ENCODE data around the gene BCL3.

DNA sequence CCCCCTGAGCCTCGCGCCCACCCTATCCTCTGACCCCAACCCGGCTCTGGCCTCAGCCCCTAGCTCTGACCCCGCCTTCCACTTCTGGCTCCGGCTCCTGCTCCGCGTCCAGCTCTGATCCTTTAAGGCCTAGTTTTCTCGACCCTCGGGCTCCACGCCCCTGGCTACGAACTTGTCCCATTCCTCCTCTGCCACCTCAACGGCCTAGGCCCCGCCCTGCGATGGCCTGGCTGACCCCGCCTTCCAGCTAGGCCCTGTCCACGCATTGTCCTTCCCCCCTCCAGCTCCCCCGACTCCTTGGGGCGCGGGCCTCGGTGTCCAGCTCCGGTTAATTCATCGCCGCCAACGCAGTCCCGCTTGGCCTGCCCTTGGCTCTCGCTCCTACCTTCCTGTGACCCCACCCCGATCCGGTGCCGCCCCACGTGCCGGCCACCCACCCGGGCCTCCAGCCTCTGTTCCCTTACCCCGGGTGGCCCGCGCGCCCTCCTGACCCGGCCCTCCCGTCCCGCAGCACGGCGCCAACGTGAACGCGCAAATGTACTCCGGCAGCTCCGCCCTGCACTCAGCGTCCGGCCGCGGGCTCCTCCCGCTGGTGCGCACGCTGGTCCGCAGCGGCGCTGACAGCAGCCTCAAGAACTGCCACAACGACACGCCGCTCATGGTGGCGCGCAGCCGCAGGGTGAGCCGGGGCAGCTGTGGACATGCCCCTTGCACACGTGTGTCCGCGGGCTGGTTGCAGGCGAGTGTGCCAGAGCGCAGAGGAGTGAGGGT lies 9.4 kb downstream of the BCL3 start:
- TF ChIP-seq POLR2A (IDR thresholded peaks at IDR 0.05) = no peak
- TF ChIP-seq, protein P1, sequence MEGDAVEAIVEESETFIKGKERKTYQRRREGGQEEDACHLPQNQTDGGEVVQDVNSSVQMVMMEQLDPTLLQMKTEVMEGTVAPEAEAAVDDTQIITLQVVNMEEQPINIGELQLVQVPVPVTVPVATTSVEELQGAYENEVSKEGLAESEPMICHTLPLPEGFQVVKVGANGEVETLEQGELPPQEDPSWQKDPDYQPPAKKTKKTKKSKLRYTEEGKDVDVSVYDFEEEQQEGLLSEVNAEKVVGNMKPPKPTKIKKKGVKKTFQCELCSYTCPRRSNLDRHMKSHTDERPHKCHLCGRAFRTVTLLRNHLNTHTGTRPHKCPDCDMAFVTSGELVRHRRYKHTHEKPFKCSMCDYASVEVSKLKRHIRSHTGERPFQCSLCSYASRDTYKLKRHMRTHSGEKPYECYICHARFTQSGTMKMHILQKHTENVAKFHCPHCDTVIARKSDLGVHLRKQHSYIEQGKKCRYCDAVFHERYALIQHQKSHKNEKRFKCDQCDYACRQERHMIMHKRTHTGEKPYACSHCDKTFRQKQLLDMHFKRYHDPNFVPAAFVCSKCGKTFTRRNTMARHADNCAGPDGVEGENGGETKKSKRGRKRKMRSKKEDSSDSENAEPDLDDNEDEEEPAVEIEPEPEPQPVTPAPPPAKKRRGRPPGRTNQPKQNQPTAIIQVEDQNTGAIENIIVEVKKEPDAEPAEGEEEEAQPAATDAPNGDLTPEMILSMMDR (IDR thresholded peaks at IDR 0.05) = no peak
